Fibroblast of lung (primary cell): ENCODE results near the gene ITGB4. TPM values are rescaled to one million over a fixed set of nuclear protein-coding genes. Genes with fewer than 3 reads are reported as not detected.
A peak's percentile ranks its signal among the peaks of the same experiment; 100 is the strongest.

Experiments used
- DNase-seq, 2 donors: peaks; one replicate each; pipeline versions ENCODE4 v3.0.0 to v3.0.0-alpha.2; 2010; ENCODE audit warnings: low read depth in 2 of 2
- H2AFZ ChIP-seq: 2 replicates; pipeline ENCODE4 v1.5.1; 2012; ENCODE audit warnings: low read length, control low read depth, inconsistent platforms
- H3K27ac ChIP-seq: 2 replicates; pipeline ENCODE4 v1.5.1; 2011; ENCODE audit warnings: low read length, control low read depth; ENCODE audit not compliant: insufficient read depth
- H3K27me3 ChIP-seq: 2 replicates; pipeline ENCODE4 v1.5.1; 2011; ENCODE audit warnings: mild to moderate bottlenecking, low read length; ENCODE audit not compliant: control insufficient read depth, insufficient read depth
- H3K36me3 ChIP-seq: 2 replicates; pipeline ENCODE4 v1.5.1; 2011; ENCODE audit warnings: low read length; ENCODE audit not compliant: control insufficient read depth, insufficient read depth
- H3K4me1 ChIP-seq: 2 replicates; pipeline ENCODE4 v1.5.1; 2011; ENCODE audit warnings: low read length; ENCODE audit not compliant: control insufficient read depth, insufficient read depth; ENCODE audit errors: extremely low read depth
- H3K4me2 ChIP-seq: 2 replicates; pipeline ENCODE4 v1.5.1; 2011; ENCODE audit warnings: low read length, control low read depth; ENCODE audit not compliant: insufficient read depth; ENCODE audit errors: extremely low read depth
- H3K4me3 ChIP-seq, 4 experiments: fragments of 200-600 bp in 1 of 4; sonication (generic) in 1 of 4; replicated peaks in 1 of 4; 2 replicates each; pipeline ENCODE4 v1.5.1; 2011 to 2016; ENCODE audit warnings: low read length in 4 of 4, low read depth in 3 of 4, mild to moderate bottlenecking in 3 of 4, control low read depth in 2 of 4, inconsistent platforms in 1 of 4, mixed read lengths in 1 of 4; ENCODE audit not compliant: insufficient read depth in 1 of 4; ENCODE audit errors: control extremely low read depth in 1 of 4
- H3K79me2 ChIP-seq: 2 replicates; pipeline ENCODE4 v1.5.1; 2012; ENCODE audit warnings: mild to moderate bottlenecking, low read length, inconsistent platforms; ENCODE audit not compliant: control insufficient read depth, insufficient read depth
- H3K9ac ChIP-seq: 2 replicates; pipeline ENCODE4 v1.5.1; 2011; ENCODE audit warnings: mild to moderate bottlenecking, low read length, control low read depth; ENCODE audit not compliant: insufficient read depth
- H3K9me3 ChIP-seq: 2 replicates; pipeline ENCODE4 v1.5.1; 2012; ENCODE audit warnings: low read depth, low read length; ENCODE audit not compliant: control insufficient read depth, insufficient read depth
- H4K20me1 ChIP-seq: 2 replicates; pipeline ENCODE4 v1.5.1; 2011; ENCODE audit warnings: low read length; ENCODE audit not compliant: control insufficient read depth, insufficient read depth; ENCODE audit errors: extremely low read depth
- EZH2 ChIP-seq: IDR thresholded peaks from 2 replicates; pipeline ENCODE4 v1.5.1; 2012; ENCODE audit warnings: low read length, control low read depth, mild to moderate bottlenecking; ENCODE audit errors: missing control alignments
- polyA plus RNA-seq, 2 donors: library from polyadenylated mRNA; depleted of rRNA in 1 of 2; stranded (reverse) in 1 of 2; unstranded in 1 of 2; fragments of >200 nt; gene quantifications; 2 replicates each; pipeline ENCODE4 v1.2.1, GENCODE V29; 2011 to 2012; ENCODE audit warnings: missing spikeins in 1 of 2
- total RNA-seq: library from RNA; depleted of rRNA; stranded (reverse); fragments of >200 nt; gene quantifications from 2 replicates; pipeline ENCODE4 v1.2.1, GENCODE V29; 2014
- TF ChIP-seq, protein P1 (sequence below), 2 donors: IDR thresholded peaks in 1 of 2; conservative IDR thresholded peaks in 1 of 2; 1 replicate in 1 of 2; 2 replicates in 1 of 2; pipeline ENCODE4 v1.5.1; 2011 to 2012; ENCODE audit warnings: low read length in 2 of 2, control low read depth in 1 of 2, inconsistent platforms in 1 of 2, low read depth in 1 of 2, mild to moderate bottlenecking in 1 of 2

Gene ITGB4
- total and polyA plus RNA-seq, 2 donors (not counting 1 experiment from before 2014, with no cell fraction given), result 0.17 TPM

DNA sequence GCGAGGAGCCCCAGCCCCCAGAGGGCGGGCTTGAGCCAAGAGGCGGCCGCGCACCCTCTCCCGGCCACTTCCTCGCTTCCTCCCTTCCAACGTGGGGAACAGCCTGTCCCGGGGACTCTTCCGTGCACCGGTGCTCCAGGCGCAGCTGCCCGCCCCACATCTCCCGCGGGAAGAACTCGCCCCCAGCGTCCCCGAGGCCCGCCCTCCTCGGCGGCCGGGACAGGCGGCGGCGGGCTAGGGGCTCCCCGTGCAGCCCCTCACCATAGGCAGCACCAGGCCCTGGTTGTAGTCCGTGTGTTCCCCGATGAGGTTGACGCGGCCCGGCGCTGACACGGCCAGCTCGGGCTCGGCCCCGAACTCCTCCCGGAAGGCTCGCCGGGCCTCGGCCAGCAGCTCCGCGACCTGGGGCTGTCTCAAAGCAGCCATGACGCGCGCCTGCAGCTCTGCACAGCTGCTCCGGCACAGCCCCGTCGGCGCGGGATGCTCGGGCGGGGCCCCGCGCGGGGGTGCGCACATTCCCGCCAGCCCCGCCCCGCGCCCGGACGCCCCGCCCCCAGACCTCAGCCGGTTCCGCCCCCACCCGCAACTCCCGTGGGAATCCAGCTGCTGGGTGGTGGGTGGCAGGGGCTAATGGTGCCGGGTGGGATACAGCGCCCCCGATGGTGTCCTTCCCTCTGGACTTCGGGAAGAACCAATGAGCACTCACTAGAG, 43.6 kb downstream of the ITGB4 start, which contains the start of gene GALK1:
Gene GALK1 (minus strand): TSS at position 482 of the 711 bp plus-strand sequence. CDS start 56 bp downstream, at position 426.
- Histone ChIP-seq H3K27ac (peak within 1 kb of the TSS; percentile 47), H3K9ac (peak within 1 kb of the TSS; percentile 51), H3K9me3 (no peaks in the 10 kb centered on the region), H3K4me2 (peak within 1 kb of the TSS; percentile 64), H3K27me3 (no peaks in the 10 kb centered on the region), H4K20me1 (no peaks in the 10 kb centered on the region), H3K79me2 (no peaks in the 10 kb centered on the region), H3K4me3 (peak within 1 kb of the TSS; percentile 46 to 81 (median 69)), H2AFZ (peak within 1 kb of the TSS; percentile 80), H3K36me3 (no peaks in the 10 kb centered on the region), H3K4me1 (peaks cover 8% of the 10 kb centered on the region)
- TF ChIP-seq, protein P1, sequence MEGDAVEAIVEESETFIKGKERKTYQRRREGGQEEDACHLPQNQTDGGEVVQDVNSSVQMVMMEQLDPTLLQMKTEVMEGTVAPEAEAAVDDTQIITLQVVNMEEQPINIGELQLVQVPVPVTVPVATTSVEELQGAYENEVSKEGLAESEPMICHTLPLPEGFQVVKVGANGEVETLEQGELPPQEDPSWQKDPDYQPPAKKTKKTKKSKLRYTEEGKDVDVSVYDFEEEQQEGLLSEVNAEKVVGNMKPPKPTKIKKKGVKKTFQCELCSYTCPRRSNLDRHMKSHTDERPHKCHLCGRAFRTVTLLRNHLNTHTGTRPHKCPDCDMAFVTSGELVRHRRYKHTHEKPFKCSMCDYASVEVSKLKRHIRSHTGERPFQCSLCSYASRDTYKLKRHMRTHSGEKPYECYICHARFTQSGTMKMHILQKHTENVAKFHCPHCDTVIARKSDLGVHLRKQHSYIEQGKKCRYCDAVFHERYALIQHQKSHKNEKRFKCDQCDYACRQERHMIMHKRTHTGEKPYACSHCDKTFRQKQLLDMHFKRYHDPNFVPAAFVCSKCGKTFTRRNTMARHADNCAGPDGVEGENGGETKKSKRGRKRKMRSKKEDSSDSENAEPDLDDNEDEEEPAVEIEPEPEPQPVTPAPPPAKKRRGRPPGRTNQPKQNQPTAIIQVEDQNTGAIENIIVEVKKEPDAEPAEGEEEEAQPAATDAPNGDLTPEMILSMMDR (conservative IDR thresholded peaks at IDR 0.05 in 1 of 2, IDR thresholded peaks at IDR 0.05 in 1 of 2; ENCODE audit: low read depth in 1 of 2, low read length in 2 of 2), result peak in 1 of 2 donors; percentile 7
- TF ChIP-seq EZH2, result no peak
- DNase-seq, result peak; percentile 62 to 64

DNA sequence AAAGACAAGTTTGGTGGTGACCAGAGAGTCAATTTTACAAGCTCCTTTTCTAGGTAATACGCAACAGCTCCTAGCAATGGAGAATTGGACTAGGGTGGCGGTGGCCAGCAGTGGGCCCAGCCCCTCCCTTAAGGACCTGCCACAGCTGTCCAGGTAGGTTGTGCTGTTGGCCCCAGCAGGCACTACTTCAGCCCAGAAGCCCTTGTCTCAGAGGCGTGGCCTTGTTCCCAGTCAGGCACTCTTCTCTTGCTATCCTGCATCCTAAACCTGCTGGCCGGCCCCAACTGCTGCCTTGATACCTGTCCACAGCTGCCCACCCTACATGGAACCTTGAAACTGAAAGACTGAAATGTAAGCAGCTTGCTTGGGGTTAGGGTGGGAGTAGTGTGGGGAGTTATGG, 44.7 kb downstream of the ITGB4 start:
- H3K9me3 ChIP-seq, result no peaks in the 10 kb centered on the region
- no peak overlapping the region for H2AFZ ChIP-seq
- H3K4me3 ChIP-seq, result no peak overlapping the region
- H3K9ac ChIP-seq, result no peak overlapping the region
- no peaks in the 10 kb centered on the region for H3K79me2 ChIP-seq
- H3K36me3 ChIP-seq, result no peaks in the 10 kb centered on the region
- no peak overlapping the region for H3K4me2 ChIP-seq
- H4K20me1 ChIP-seq, result no peaks in the 10 kb centered on the region
- H3K4me1 ChIP-seq, result peaks cover 8% of the 10 kb centered on the region
- no peak overlapping the region for H3K27ac ChIP-seq
- no peak for DNase-seq
- TF ChIP-seq, protein P1 (conservative IDR thresholded peaks at IDR 0.05 in 1 of 2, IDR thresholded peaks at IDR 0.05 in 1 of 2; ENCODE audit: low read depth in 1 of 2, low read length in 2 of 2), result no peak
- no peak for TF ChIP-seq EZH2
- H3K27me3 ChIP-seq, result no peaks in the 10 kb centered on the region

DNA sequence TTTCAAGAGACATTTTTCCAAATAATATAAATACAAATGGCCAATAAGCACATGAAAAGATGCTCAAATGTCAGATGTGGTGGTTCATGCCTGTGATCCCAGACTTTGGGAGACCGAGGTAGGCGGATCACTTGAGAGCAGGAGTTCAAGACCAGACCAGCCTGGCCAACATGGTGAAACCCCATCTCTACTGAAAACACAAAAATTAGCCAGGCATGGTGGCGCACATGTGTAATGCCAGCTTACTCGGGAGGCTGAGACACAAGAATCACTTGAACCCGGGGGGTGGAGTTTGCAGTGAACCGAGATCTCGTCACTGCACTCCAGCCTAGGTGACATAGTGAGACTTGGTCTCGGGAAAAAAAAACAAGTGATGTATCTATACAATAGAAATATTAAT, 46.6 kb downstream of the ITGB4 start:
- H3K4me1 ChIP-seq, result peaks cover 8% of the 10 kb centered on the region
- no peak for TF ChIP-seq EZH2
- TF ChIP-seq, protein P1 (conservative IDR thresholded peaks at IDR 0.05 in 1 of 2, IDR thresholded peaks at IDR 0.05 in 1 of 2; ENCODE audit: low read depth in 1 of 2, low read length in 2 of 2), result no peak
- H3K27ac ChIP-seq, result no peak overlapping the region
- no peak for DNase-seq
- no peaks in the 10 kb centered on the region for H3K79me2 ChIP-seq
- H3K4me3 ChIP-seq, result no peak overlapping the region
- no peaks in the 10 kb centered on the region for H3K36me3 ChIP-seq
- H2AFZ ChIP-seq, result no peak overlapping the region
- no peak overlapping the region for H3K9ac ChIP-seq
- H3K27me3 ChIP-seq, result no peaks in the 10 kb centered on the region
- H3K9me3 ChIP-seq, result no peaks in the 10 kb centered on the region
- no peak overlapping the region for H3K4me2 ChIP-seq
- H4K20me1 ChIP-seq, result no peaks in the 10 kb centered on the region
